WERI-Rb-1 (cell line): Measurements from ENCODE around the gene RABGGTA.

Experiments used
- DNase-seq: peaks from one replicate; pipeline ENCODE4 v3.0.0-alpha.2; 2020
- H3K27ac ChIP-seq: fragments of 250-450 bp; sonication (Bioruptor Pico); 2 replicates; pipeline ENCODE4 v1.5.1; 2020; ENCODE audit warnings: mild to moderate bottlenecking, moderate library complexity
- H3K27me3 ChIP-seq: fragments of 250-450 bp; sonication (Bioruptor Pico); 2 replicates; pipeline ENCODE4 v1.5.1; 2021; ENCODE audit warnings: mild to moderate bottlenecking, low read depth, moderate library complexity; ENCODE audit not compliant: insufficient read depth, severe bottlenecking
- H3K36me3 ChIP-seq: fragments of 250-450 bp; sonication (Bioruptor Pico); 2 replicates; pipeline ENCODE4 v1.5.1; 2020; ENCODE audit warnings: mild to moderate bottlenecking, moderate library complexity
- H3K4me3 ChIP-seq: 2 replicates; pipeline ENCODE4 v1.5.1; 2011; ENCODE audit warnings: low read depth, mild to moderate bottlenecking, control low read depth, low read length
- H3K9me3 ChIP-seq: fragments of 250-450 bp; sonication (Bioruptor Pico); 2 replicates; pipeline ENCODE4 v1.5.1; 2021; ENCODE audit warnings: mild to moderate bottlenecking, moderate library complexity; ENCODE audit not compliant: severe bottlenecking
- TF ChIP-seq, protein P1 (sequence below): IDR thresholded peaks from 2 replicates; pipeline ENCODE4 v1.5.1; 2011; ENCODE audit warnings: low read depth, mild to moderate bottlenecking, control low read depth, inconsistent platforms, low read length

Gene RABGGTA

DNA sequence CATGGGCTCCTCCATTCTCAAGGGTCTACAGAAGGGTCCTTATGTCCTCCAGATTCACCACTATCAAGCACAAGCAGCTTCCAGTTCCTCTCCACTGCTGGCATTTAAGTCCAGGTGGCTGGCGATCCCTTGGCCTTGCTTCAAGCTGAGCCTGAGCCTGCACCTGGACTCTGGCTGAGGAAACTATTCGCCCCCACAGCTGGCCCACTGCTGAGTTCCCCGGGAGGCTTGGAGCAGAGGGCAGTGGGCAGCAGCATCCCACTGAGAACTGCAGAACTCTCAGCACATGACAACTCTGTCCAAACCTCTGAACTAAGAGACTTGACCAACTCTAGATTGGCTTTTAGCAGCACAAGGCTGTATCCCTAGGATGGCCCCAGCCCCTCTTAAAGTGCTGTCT is 11.3 kb upstream of the RABGGTA start:
- Histone ChIP-seq H3K27ac (no peak overlapping the region), H3K4me3 (no peak overlapping the region), H3K27me3 (no peaks in the 10 kb centered on the region), H3K36me3 (no peaks in the 10 kb centered on the region), H3K9me3 (no peaks in the 10 kb centered on the region)
- no peak for DNase-seq
- TF ChIP-seq, protein P1, sequence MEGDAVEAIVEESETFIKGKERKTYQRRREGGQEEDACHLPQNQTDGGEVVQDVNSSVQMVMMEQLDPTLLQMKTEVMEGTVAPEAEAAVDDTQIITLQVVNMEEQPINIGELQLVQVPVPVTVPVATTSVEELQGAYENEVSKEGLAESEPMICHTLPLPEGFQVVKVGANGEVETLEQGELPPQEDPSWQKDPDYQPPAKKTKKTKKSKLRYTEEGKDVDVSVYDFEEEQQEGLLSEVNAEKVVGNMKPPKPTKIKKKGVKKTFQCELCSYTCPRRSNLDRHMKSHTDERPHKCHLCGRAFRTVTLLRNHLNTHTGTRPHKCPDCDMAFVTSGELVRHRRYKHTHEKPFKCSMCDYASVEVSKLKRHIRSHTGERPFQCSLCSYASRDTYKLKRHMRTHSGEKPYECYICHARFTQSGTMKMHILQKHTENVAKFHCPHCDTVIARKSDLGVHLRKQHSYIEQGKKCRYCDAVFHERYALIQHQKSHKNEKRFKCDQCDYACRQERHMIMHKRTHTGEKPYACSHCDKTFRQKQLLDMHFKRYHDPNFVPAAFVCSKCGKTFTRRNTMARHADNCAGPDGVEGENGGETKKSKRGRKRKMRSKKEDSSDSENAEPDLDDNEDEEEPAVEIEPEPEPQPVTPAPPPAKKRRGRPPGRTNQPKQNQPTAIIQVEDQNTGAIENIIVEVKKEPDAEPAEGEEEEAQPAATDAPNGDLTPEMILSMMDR = no peak

DNA sequence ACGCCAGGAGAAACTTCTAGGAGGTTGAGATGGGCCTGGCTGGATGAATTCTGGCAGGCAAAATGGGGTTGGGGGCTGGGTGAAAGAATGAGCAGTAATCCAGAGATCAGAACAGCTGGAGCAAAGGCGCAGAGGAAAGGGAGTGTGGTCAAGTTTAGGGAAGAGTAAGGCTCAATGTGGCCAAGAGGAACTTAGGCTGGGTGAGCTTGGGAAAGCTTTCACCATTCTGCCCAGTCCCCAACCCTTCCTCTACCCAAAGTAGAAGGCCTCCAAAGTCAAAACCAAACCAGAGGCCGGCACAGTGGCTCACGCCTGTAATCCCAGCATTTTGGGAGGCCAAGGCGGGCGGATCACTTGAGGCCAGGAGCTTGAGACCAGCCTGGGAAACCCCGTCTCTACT is 10.2 kb upstream of the RABGGTA start:
- no peak for DNase-seq
- H3K9me3 ChIP-seq = no peaks in the 10 kb centered on the region
- H3K27me3 ChIP-seq = no peaks in the 10 kb centered on the region
- TF ChIP-seq, protein P1 = no peak
- H3K27ac ChIP-seq = no peak overlapping the region
- no peaks in the 10 kb centered on the region for H3K36me3 ChIP-seq
- H3K4me3 ChIP-seq = no peak overlapping the region

DNA sequence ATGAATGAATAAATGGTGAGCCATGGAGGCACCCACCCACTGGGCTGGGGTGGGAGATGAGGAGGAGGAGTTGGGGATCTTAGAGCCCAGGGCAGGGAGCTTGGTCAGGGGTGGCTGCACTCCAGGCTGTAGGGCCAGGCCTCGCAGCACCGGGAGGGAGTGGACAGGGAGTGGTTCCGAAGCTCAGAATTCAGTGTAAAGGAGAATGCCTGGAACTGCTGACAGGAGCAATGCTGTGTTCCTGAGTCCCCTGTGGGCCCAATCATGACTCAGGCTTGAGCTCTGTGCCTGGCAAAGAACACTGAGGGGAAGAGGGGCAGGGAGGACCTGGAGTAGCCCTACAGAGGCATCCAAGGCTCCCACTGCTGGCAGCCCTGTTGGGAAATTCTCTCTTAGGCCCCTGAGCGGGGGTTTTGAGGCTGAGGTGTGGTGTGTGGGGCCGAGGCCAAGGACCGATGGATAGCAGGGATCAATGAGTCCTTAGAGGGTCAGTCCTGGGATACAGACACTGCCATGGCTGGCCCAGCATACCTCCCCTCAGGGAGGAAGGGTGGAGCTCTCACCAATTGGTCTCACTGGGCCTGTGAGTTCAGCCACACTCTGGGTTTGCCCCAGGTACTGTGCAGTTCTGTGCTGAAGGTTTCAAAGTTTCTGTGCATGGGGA is 9.5 kb upstream of the RABGGTA start:
- Histone ChIP-seq H3K9me3 (no peaks in the 10 kb centered on the region), H3K27me3 (no peaks in the 10 kb centered on the region), H3K4me3 (no peak overlapping the region), H3K36me3 (no peaks in the 10 kb centered on the region), H3K27ac (no peak overlapping the region)
- no peak for DNase-seq
- TF ChIP-seq, protein P1 = no peak

DNA sequence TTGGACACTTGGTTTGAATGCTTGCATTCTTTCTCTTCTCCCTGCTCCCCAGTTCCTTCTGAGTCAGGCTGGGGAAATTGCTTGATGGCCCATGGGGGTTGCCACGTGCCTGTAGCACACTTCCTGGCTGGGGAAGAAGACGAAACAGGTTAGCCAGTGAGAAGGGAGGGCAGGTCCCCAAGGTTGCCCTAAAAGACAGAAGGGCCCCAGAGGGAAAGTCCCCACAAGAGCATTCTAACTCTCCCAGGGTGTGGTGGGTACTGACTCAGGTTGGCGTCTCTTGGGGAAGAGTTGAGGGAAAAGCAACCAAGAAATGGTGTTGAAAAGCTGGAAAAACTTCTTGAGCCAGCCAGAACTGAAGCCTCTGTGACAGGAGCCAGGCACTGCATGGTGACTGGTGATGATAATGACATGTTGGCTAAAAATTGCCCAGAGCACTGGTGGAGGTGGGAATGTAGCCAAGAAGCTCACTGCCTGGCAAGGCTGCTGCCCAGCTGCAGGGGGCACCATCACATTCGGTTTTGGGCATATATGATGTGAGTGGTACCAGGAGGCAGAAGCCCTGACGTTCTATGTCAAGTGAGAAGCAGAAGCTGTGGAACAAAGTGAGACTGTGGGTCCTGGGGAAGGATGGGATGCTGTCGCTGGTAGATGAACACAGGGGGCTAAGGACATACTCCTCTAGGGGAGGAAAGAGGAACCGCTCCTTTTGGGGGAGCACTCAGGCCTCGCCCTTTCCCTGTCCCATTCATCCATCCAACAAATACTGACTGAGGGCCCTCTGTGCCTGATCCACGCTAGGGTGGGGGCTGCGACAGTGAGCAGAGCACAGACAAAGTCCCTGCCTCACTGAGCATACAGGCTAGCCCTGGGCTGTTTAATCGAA is 8.1 kb upstream of the RABGGTA start:
- H3K4me3 ChIP-seq = no peak overlapping the region
- H3K27ac ChIP-seq = no peak overlapping the region
- TF ChIP-seq, protein P1 = no peak
- DNase-seq = no peak
- no peaks in the 10 kb centered on the region for H3K27me3 ChIP-seq
- no peaks in the 10 kb centered on the region for H3K9me3 ChIP-seq
- H3K36me3 ChIP-seq = no peaks in the 10 kb centered on the region

DNA sequence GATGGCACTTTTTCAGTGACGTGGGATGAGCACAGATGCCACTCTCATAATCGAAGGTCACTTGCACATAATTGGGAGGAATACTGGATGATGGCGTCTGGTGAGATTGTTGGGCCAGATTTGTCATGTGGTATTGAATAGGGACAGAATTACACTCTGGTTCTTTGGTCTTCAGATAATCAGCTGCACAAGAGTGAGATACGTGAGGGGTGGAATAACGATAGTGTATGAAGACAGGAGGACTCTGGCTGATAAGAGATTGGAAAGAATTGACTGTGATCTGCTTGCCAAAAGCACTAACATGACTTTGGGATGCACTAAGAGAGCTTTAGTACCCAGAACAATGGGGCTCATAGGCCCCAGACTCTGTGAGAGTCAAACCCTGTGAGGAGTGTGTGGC is 7.0 kb upstream of the RABGGTA start:
- TF ChIP-seq, protein P1 = no peak
- H3K27me3 ChIP-seq = no peaks in the 10 kb centered on the region
- no peaks in the 10 kb centered on the region for H3K9me3 ChIP-seq
- no peaks in the 10 kb centered on the region for H3K36me3 ChIP-seq
- DNase-seq = no peak
- no peak overlapping the region for H3K27ac ChIP-seq
- H3K4me3 ChIP-seq = no peak overlapping the region
